Esophagus squamous epithelium (tissue), 5 donors: ENCODE data around the gene LAMC3. TPM values are rescaled to one million over a fixed set of nuclear protein-coding genes. Genes with fewer than 3 reads are reported as not detected.

Source experiments
- DNase-seq: peaks from one replicate; lab custom pipeline; 2025; lab: John Stamatoyannopoulos, UW
- H3K27ac ChIP-seq, 4 donors: fragments of 200-600 bp; sonication (generic); one replicate each; pipeline ENCODE4 v1.5.1; 2016 to 2019; ENCODE audit warnings: mild to moderate bottlenecking in 1 of 4
- H3K27me3 ChIP-seq, 4 donors: fragments of 200-600 bp; sonication (generic); 1 replicate in 3 of 4; 2 replicates in 1 of 4; pipeline versions ENCODE4 v1.5.1 to v1.6.0; 2017 to 2021; ENCODE audit warnings: antibody characterized with exemption in 1 of 4
- H3K36me3 ChIP-seq, 3 donors: fragments of 200-600 bp; sonication (generic); one replicate each; pipeline ENCODE4 v1.5.1; 2016 to 2019
- H3K4me1 ChIP-seq, 3 donors: fragments of 200-600 bp; sonication (generic); one replicate each; pipeline ENCODE4 v1.5.1; 2017 to 2019
- H3K4me3 ChIP-seq, 4 donors: fragments of 200-600 bp; sonication (generic); 1 replicate in 3 of 4; 2 replicates in 1 of 4; pipeline ENCODE4 v1.5.1; 2016 to 2019; ENCODE audit warnings: mild to moderate bottlenecking in 2 of 4, moderate library complexity in 1 of 4
- H3K9me3 ChIP-seq, 3 donors: fragments of 200-600 bp; sonication (generic); one replicate each; pipeline ENCODE4 v1.5.1; 2016 to 2019
- POLR2A ChIP-seq, 4 donors: fragments of 450-650 bp; IDR thresholded peaks; one replicate each; pipeline ENCODE4 v1.6.1; 2017; ENCODE audit warnings: antibody characterized with exemption in 4 of 4, mild to moderate bottlenecking in 4 of 4, moderate library complexity in 3 of 4
- WGBS, 2 donors: methylation state at CpG; one replicate each; pipeline ENCODE4 v1.1.5; 2018; 5-methylcytosine and 5-hydroxymethylcytosine counted together
- intact Hi-C: fragments of 100-400 bp; cut with DNase I; formaldehyde crosslinking; loops from one replicate; pipeline ENCODE4 v1.15.0; 2022
- total RNA-seq, 4 donors: library from RNA; depleted of rRNA; stranded (reverse); fragments of >200 nt; gene quantifications; one replicate each; pipeline ENCODE4 v1.1.0, GENCODE V29; 2016
- TF ChIP-seq, protein P1 (sequence below), 6 experiments: fragments of 450-650 bp in 4 of 6; fragments of 200-600 bp in 2 of 6; sonication (generic) in 2 of 6; IDR thresholded peaks; one replicate each; pipeline ENCODE4 v1.5.1; 2016 to 2019; ENCODE audit warnings: antibody characterized with exemption in 6 of 6, mild to moderate bottlenecking in 4 of 6, moderate library complexity in 4 of 6
- donor health status: DM: yes; HTN: yes; CAD: no.

The LAMC3 gene
- total RNA-seq, 4 donors from 2014 or later: 0.53 to 4.6 (median 2.7) TPM

DNA sequence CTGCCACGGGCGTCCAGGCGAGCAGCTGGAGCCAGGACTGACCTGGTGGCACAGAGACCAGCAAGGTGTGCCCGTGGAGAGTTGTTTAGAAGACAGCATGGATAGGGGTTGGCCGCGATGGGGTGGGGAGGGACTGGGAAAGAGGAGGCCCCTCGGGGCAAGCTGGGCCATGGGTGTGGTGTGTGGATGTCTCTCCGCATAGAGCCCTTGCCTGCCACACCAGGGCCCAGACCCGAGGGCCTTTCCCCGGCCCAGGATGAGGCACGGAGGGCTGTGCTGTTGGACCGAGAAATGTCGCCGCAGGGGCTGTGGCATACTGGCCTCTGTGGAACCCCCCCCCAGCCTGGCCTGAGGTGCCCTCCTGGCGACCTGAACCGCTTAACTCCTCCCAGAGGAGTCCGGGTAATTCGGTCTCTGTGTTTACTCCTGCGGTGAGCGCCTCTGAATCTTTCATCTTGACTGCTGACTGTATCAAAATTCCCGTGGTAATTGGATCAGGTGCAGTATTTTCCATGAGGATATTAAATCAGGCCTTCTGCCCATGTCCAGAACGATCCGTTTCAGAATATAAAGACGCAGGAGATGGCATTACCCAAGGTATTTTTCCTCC is 22.5 kb upstream of the LAMC3 start:
- Histone ChIP-seq H3K4me3 (no peak overlapping the region), H3K9me3 (no peaks in the 10 kb centered on the region), H3K27ac (no peak overlapping the region), H3K27me3 (peaks cover 0 to 61% (median 0%) of the 10 kb centered on the region in 4 donors), H3K4me1 (no peaks in the 10 kb centered on the region), H3K36me3 (no peaks in the 10 kb centered on the region)
- DNase-seq: no peak
- WGBS, 2 donors: 61 to 68% methylated on average over 20 to 22 of the region's 24 CpGs
- TF ChIP-seq POLR2A (IDR thresholded peaks at IDR 0.05): no peak
- TF ChIP-seq, protein P1, sequence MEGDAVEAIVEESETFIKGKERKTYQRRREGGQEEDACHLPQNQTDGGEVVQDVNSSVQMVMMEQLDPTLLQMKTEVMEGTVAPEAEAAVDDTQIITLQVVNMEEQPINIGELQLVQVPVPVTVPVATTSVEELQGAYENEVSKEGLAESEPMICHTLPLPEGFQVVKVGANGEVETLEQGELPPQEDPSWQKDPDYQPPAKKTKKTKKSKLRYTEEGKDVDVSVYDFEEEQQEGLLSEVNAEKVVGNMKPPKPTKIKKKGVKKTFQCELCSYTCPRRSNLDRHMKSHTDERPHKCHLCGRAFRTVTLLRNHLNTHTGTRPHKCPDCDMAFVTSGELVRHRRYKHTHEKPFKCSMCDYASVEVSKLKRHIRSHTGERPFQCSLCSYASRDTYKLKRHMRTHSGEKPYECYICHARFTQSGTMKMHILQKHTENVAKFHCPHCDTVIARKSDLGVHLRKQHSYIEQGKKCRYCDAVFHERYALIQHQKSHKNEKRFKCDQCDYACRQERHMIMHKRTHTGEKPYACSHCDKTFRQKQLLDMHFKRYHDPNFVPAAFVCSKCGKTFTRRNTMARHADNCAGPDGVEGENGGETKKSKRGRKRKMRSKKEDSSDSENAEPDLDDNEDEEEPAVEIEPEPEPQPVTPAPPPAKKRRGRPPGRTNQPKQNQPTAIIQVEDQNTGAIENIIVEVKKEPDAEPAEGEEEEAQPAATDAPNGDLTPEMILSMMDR (IDR thresholded peaks at IDR 0.05): no peak
- intact Hi-C loops: no loop called here

DNA sequence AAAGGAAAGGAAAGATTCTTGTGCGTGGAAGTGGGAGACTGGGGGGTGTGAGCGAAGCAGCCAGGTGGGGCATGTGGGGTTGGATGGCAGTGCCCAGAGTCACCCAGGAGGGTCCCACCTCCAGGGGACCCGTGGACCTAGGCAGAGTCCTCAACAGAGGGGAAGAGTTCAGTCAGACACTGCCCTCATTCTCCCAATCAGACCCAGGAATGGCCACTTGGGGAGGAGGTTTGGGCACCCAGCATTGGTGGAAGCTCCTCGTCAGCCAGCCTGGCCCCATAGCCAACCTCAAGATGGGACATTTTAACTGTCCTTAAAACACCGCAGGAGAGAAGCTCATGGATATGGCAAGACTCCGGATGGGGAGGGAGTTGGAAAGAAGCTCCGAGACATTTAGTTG is 21.9 kb upstream of the LAMC3 start:
- TF ChIP-seq, protein P1 (IDR thresholded peaks at IDR 0.05): no peak
- TF ChIP-seq POLR2A (IDR thresholded peaks at IDR 0.05): no peak
- peaks cover 0 to 67% (median 0%) of the 10 kb centered on the region in 4 donors for H3K27me3 ChIP-seq
- WGBS, 2 donors: 66 to 79% methylated on average over 6 to 7 of the region's 7 CpGs

GRCh38 chr9:130987738-130988399 is 21.1 kb upstream of the LAMC3 start:
- TF ChIP-seq POLR2A (IDR thresholded peaks at IDR 0.05): no peak
- TF ChIP-seq, protein P1 (IDR thresholded peaks at IDR 0.05): no peak
- Histone ChIP-seq H3K27ac (no peak overlapping the region), H3K4me3 (no peak overlapping the region), H3K9me3 (no peaks in the 10 kb centered on the region), H3K36me3 (no peaks in the 10 kb centered on the region), H3K4me1 (no peaks in the 10 kb centered on the region), H3K27me3 (peaks cover 0 to 75% (median 0%) of the 10 kb centered on the region in 4 donors)
- no peak for DNase-seq
- intact Hi-C loops: no loop called here
- 61 to 63% methylated on average over 10 of the region's 10 CpGs for WGBS, 2 donors

More for the DNA sequence above, 21.9 kb upstream of the LAMC3 start:
- no peaks in the 10 kb centered on the region for H3K4me1 ChIP-seq
- no peak overlapping the region for H3K4me3 ChIP-seq
- DNase-seq: no peak
- no peaks in the 10 kb centered on the region for H3K36me3 ChIP-seq
- no peak overlapping the region for H3K27ac ChIP-seq
- H3K9me3 ChIP-seq: no peaks in the 10 kb centered on the region
- intact Hi-C loops: no loop called here

GRCh38 chr9:130988400-130988747 is 20.6 kb upstream of the LAMC3 start:
- Histone ChIP-seq H3K27ac (no peak overlapping the region), H3K9me3 (no peaks in the 10 kb centered on the region), H3K4me3 (no peak overlapping the region), H3K27me3 (peaks cover 0 to 78% (median 0%) of the 10 kb centered on the region in 4 donors), H3K36me3 (no peaks in the 10 kb centered on the region), H3K4me1 (no peaks in the 10 kb centered on the region)
- 47 to 73% methylated on average over 2 of the region's 2 CpGs for WGBS, 2 donors
- no peak for DNase-seq
- intact Hi-C loops: no loop called here
- TF ChIP-seq POLR2A (IDR thresholded peaks at IDR 0.05): no peak
- TF ChIP-seq, protein P1 (IDR thresholded peaks at IDR 0.05): no peak

- intact Hi-C loops: no loop called here
- Histone ChIP-seq H3K36me3 (no peaks in the 10 kb centered on the region), H3K27ac (no peak overlapping the region), H3K4me3 (no peak overlapping the region), H3K4me1 (no peaks in the 10 kb centered on the region), H3K9me3 (no peaks in the 10 kb centered on the region), H3K27me3 (peaks cover 0 to 83% (median 0%) of the 10 kb centered on the region in 4 donors)
- TF ChIP-seq POLR2A (IDR thresholded peaks at IDR 0.05): no peak
- TF ChIP-seq, protein P1 (IDR thresholded peaks at IDR 0.05): no peak
- WGBS, 2 donors: 64 to 78% methylated on average over 3 to 6 of the region's 9 CpGs
- no peak for DNase-seq
These were observed 20.1 kb upstream of the LAMC3 start for GRCh38 chr9:130988905-130989304.
